Measurements from ENCODE around the gene MRPS18A.
A peak's percentile ranks its signal among the peaks of the same experiment; 100 is the strongest.
"Not testable (repeated sequence)": the region's sequence is repeated elsewhere in the genome, so short reads cannot be mapped to it uniquely, and the experiment has no call there.

The MRPS18A gene

DNA sequence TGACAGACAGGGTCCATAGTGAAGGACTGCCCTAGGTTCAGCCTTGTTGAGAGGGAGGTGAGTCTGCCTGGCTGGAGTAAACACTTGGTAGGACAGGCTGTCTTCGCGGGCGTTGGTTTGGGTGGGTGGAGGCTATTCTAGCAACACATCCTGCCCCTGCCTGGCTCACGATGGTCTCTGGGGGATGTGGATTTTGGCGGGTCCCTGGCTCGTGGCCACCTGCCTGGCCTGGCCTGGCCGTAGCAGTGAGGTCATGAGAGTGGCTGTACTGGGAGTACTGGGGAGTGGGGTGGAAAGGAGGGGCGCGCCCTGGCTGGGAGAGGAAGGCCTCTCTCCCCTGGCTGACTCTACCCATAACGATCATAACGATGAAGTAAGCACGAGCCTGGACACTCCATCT, 30.2 kb upstream of the MRPS18A start:
- DNase-seq (ENCODE audit: insufficient read length, low spot score), result no peak
- FAIRE-seq, result no peak

- FAIRE-seq, result no peak
- no peak for DNase-seq (ENCODE audit: insufficient read length, low spot score)
Observed at GRCh38 chr6:43717389-43717788, 29.8 kb upstream of the MRPS18A start.

GRCh38 chr6:43716099-43716498, 28.5 kb upstream of the MRPS18A start:
- DNase-seq (ENCODE audit: insufficient read length, low spot score) (no peak), FAIRE-seq (no peak)

GRCh38 chr6:43715056-43715788, 27.6 kb upstream of the MRPS18A start:
- DNase-seq (ENCODE audit: insufficient read length, low spot score), result no peak
- no peak for FAIRE-seq

- FAIRE-seq (no peak), DNase-seq (ENCODE audit: insufficient read length, low spot score) (no peak)
Observed at GRCh38 chr6:43714311-43715055, 26.9 kb upstream of the MRPS18A start.

DNA sequence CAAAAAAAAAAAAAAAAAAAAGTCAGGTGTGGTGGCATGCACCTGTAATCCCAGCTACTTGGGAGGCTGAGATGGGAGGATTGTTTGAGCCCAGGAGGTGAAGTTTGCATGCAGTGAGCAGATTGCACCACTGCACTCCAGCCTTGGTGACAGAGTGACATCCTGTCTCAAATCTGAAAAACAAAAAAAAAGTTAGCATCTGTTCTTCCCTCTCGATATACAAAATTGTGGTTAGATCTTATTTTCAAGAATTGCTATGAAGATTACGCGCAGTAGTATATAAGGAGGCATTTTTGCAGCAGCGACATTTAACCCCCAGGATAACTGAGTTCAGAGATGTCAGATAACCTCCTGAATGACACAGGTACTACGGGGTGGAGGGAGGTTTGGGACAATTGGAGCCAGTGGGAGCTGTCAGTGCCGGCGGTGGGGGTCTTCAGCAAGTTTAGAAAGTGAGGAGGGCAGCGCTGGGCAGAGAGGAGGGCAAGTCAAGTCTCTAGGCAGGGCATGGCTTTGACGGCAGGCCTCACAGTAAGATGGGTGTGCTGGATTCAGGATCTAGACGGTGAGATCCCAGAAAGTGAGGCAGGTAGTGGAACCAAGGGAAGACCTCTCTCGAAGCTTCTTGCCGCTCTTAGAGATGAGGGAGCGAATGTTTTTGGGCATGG, 26.2 kb upstream of the MRPS18A start:
- no peak for FAIRE-seq
- DNase-seq (ENCODE audit: insufficient read length, low spot score), result no peak

DNA sequence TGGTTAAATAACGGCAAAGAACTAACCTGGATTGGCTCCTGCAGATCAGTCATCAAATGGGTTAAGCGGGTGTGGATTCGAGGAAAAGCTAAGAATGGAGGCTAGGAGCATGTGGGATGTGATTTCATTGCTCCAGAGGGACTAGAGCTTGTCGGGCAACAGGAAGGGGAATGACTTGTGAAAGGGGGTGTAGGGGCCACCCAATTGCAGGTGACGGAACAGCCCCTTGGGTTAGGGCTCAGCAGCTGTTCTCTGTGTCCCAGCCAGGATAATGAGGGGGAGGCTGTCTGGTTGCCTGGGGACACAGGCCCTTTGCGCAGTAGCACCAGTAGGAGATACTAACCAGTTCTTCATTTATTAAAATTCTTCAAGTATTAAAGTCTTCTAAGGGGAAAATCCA, 25.0 kb upstream of the MRPS18A start:
- no peak for DNase-seq (ENCODE audit: insufficient read length, low spot score)
- FAIRE-seq, result no peak

GRCh38 chr6:43710576-43710975, 23.0 kb upstream of the MRPS18A start:
- FAIRE-seq, result no peak

GRCh38 chr6:43709654-43710303, 22.2 kb upstream of the MRPS18A start:
- FAIRE-seq, result no peak

More at GRCh38 chr6:43710576-43710975, 23.0 kb upstream of the MRPS18A start:
- no peak for DNase-seq (ENCODE audit: insufficient read length, low spot score)

DNA sequence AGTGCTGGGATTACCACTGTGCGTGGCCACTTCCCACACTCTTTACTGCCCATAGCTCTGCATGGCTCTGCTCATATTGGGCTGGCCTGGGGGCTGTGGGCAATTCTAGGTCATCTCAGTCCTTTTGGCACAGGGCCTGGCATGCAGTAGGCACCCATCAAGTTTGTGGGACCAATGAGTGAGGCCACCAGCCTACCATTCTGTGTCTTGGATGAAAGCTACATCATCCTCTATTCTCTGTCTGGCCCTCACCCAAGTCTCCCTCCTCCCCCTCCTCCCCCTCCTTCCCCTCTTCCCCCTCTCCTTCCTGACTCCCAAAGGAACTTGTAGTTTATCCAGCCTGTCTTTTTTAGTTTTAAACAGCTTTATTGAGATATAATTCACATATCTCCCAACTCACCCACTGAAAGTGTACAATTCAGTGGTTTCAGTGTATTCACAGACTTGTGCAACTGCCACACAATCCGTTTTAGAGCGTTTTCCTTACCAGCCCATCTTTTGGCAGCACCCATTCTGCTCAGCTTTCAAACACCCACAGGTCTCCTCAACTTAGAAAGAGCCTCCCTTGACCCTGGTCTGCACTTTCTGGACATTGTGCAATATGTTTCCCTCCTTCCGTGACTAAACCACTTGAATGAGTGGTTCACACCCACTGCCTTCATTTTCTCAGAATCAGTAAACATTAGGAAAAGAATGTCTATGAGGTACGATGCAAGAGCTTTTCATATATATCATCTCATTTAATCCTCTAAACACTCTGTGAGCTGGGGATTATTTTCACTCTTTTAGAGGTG, 21.5 kb upstream of the MRPS18A start:
- FAIRE-seq, result no peak
- DNase-seq (ENCODE audit: insufficient read length, low spot score), result no peak

More at GRCh38 chr6:43709654-43710303, 22.2 kb upstream of the MRPS18A start:
- DNase-seq (ENCODE audit: insufficient read length, low spot score), result no peak

GRCh38 chr6:43707767-43708166, 20.2 kb upstream of the MRPS18A start:
- DNase-seq (ENCODE audit: insufficient read length, low spot score), result no peak
- FAIRE-seq, result no peak

DNA sequence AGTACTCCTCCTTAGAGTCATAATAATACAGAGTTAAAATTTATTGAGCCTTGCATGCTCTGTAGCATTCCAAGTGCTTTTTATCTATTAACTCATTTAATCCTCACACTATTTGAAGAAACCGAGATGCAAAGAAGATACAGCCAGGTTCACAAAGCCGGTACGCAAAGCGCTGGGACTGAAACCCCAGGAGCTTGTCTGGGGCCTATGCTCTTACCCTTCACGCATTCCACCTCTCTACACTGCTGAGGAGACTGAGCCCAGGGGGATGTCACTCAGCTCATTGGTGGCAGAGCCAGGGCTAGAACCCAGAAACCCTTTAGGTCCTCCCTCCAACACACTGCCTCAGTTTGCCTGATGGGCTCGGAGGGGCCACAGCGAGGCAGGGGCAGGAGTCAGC, 19.7 kb upstream of the MRPS18A start:
- FAIRE-seq (no peak), DNase-seq (ENCODE audit: insufficient read length, low spot score) (no peak)

GRCh38 chr6:43706788-43707187, 19.2 kb upstream of the MRPS18A start:
- no peak for DNase-seq (ENCODE audit: insufficient read length, low spot score)
- FAIRE-seq, result no peak

- FAIRE-seq (no peak), DNase-seq (ENCODE audit: insufficient read length, low spot score) (no peak)
Observed at GRCh38 chr6:43705996-43706395, 18.4 kb upstream of the MRPS18A start.

GRCh38 chr6:43703512-43704429, 16.2 kb upstream of the MRPS18A start:
- DNase-seq (ENCODE audit: insufficient read length, low spot score), result no peak
- no peak for FAIRE-seq

DNA sequence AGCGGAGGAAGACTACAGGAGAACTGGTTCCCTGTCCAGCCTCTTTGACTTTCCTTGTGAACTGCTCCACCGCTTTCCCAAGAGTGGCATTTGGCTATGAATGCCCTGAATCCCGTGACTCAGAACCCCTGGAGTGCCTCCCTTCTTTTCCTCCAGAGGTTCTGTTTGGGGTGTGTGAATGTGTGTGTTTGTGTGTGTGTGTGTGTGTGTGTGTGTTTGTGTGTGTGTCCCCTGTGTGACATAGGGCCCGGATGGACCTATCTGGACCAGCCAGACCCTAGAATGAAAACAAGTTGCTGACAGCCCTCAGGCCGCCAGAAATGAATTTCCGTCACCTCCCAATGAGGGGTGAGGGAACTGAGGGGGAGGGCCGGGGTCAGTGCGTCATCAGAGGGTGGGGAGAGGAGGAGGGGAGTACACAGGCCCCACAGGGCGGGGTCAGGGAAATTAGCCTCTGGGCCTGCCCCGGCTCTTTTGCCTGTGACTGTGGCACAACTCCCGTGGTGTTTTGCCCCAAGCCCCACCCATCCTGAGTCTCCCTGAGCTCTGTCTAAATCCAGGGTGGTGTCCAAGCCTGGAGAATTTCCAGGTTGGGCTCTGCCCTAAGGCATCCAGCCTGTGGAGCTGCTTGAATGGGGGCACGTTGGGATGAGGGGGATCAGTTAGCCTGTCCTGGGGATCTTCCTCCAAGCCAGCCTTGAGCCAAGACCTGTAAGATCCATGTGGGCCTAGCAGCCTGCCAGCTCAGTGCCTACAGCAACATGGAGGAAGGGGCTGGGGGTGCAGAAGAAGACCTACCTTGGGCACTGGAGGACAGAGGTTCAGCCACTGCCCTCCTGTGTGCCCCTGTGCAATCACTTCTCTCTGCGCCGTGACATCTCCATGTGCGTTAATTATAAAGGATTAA, 15.2 kb upstream of the MRPS18A start:
- DNase-seq (ENCODE audit: insufficient read length, low spot score) (peak; percentile 86), FAIRE-seq (no peak)

GRCh38 chr6:43702171-43702533, 14.6 kb upstream of the MRPS18A start:
- FAIRE-seq (no peak), DNase-seq (ENCODE audit: insufficient read length, low spot score) (no peak)

- DNase-seq (ENCODE audit: insufficient read length, low spot score); FAIRE-seq: not testable (repeated sequence)
Observed at GRCh38 chr6:43700939-43701560, 13.5 kb upstream of the MRPS18A start.
